Astrocyte of the spinal cord (primary cell): ENCODE data around the gene RNF148.

Source experiments
- DNase-seq: peaks from one replicate; pipeline ENCODE4 v3.0.0; 2011; ENCODE audit warnings: low read depth, low spot score
- H3K4me3 ChIP-seq: 2 replicates; pipeline ENCODE4 v1.5.1; 2011; ENCODE audit warnings: low read depth, mild to moderate bottlenecking, low read length, moderate library complexity
- CTCF ChIP-seq: IDR thresholded peaks from 2 replicates; pipeline ENCODE4 v1.5.1; 2012; ENCODE audit warnings: low read depth, mild to moderate bottlenecking, low read length, inconsistent platforms
- in situ Hi-C: cut with HindIII; loops from 2 replicates; pipeline ENCODE4 v1.10.0; 2017; ENCODE audit warnings: low sequenced_read_pairs

RNF148 gene

GRCh38 chr7:122702872-122703510 is at the start of gene RNF148:
RNF148 (minus strand) TSS chr7:122702922; CDS start chr7:122702750, 172 bp downstream.
- in situ Hi-C loops: no loop called here
- no peak for TF ChIP-seq CTCF
- H3K4me3 ChIP-seq: no peak within 1 kb of the TSS
- no peak for DNase-seq

GRCh38 chr7:122750389-122750788 is 47.7 kb upstream of the RNF148 start:
- no peak for DNase-seq
- no peak for TF ChIP-seq CTCF
- no peak overlapping the region for H3K4me3 ChIP-seq
- in situ Hi-C loops: no loop called here

GRCh38 chr7:122748195-122748594 is 45.5 kb upstream of the RNF148 start:
- no peak overlapping the region for H3K4me3 ChIP-seq
- no peak for DNase-seq
- TF ChIP-seq CTCF: no peak
- in situ Hi-C loops: no loop called here

GRCh38 chr7:122746948-122747347 is 44.2 kb upstream of the RNF148 start:
- no peak overlapping the region for H3K4me3 ChIP-seq
- DNase-seq: no peak
- in situ Hi-C loops: no loop called here
- TF ChIP-seq CTCF: no peak

GRCh38 chr7:122743211-122743610 is 40.5 kb upstream of the RNF148 start:
- no peak overlapping the region for H3K4me3 ChIP-seq
- no peak for DNase-seq
- in situ Hi-C loops: no loop called here
- no peak for TF ChIP-seq CTCF

GRCh38 chr7:122738947-122739346 is 36.2 kb upstream of the RNF148 start:
- TF ChIP-seq CTCF: no peak

GRCh38 chr7:122736183-122736582 is 33.5 kb upstream of the RNF148 start:
- in situ Hi-C loops: no loop called here
- no peak for DNase-seq
- H3K4me3 ChIP-seq: no peak overlapping the region
- no peak for TF ChIP-seq CTCF

More at GRCh38 chr7:122738947-122739346, 36.2 kb upstream of the RNF148 start:
- in situ Hi-C loops: no loop called here
- DNase-seq: no peak
- H3K4me3 ChIP-seq: no peak overlapping the region
